ENCODE results near the gene PTPRN2.

DNA sequence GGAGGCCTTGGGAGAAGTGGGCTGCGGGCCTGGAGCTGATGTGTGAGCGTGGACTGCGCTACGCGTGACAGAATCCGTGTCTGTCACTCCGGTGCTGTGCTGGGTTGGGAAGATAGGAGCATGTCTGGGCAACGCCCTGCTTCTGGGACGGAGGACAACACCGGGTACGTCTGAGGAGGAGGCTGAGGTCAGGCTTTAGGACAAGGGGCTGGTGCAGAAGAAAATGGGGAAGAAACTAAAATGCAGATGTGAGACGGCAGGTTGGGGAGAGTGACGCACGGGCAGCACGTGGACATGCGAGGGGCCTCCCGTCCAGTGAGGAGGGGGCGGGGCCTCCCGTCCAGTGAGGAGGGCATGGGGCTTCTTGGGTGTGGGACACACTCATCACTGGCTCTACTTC lies 1043.4 kb downstream of the PTPRN2 start:
- TF ChIP-seq, protein P1, sequence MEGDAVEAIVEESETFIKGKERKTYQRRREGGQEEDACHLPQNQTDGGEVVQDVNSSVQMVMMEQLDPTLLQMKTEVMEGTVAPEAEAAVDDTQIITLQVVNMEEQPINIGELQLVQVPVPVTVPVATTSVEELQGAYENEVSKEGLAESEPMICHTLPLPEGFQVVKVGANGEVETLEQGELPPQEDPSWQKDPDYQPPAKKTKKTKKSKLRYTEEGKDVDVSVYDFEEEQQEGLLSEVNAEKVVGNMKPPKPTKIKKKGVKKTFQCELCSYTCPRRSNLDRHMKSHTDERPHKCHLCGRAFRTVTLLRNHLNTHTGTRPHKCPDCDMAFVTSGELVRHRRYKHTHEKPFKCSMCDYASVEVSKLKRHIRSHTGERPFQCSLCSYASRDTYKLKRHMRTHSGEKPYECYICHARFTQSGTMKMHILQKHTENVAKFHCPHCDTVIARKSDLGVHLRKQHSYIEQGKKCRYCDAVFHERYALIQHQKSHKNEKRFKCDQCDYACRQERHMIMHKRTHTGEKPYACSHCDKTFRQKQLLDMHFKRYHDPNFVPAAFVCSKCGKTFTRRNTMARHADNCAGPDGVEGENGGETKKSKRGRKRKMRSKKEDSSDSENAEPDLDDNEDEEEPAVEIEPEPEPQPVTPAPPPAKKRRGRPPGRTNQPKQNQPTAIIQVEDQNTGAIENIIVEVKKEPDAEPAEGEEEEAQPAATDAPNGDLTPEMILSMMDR (IDR thresholded peaks at IDR 0.05; ENCODE audit: low read depth, low read length), result no peak
- TF ChIP-seq POLR2A (IDR thresholded peaks at IDR 0.05; ENCODE audit: extremely low read depth, insufficient read length) (no peak), MYC (IDR thresholded peaks at IDR 0.05; ENCODE audit: low read depth, low read length) (no peak)
- TF ChIP-seq, protein P2, sequence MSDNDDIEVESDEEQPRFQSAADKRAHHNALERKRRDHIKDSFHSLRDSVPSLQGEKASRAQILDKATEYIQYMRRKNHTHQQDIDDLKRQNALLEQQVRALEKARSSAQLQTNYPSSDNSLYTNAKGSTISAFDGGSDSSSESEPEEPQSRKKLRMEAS (IDR thresholded peaks at IDR 0.05; ENCODE audit: low read depth, low read length), result no peak
